ENCODE data around the gene KANSL2.
A peak's percentile ranks its signal among the peaks of the same experiment; 100 is the strongest.
"Not testable (repeated sequence)": the region's sequence is repeated elsewhere in the genome, so short reads cannot be mapped to it uniquely, and the experiment has no call there.

KANSL2 gene

GRCh38 chr12:48681710-48682532 is at the start of gene KANSL2:
Gene KANSL2 (minus strand): TSS chr12:48682238. CDS start chr12:48681632, 606 bp downstream.
- peak; percentile 100 for DNase-seq

GRCh38 chr12:48728807-48729206 is 46.8 kb upstream of the KANSL2 start:
- DNase-seq = no peak

GRCh38 chr12:48720737-48721136 is 38.7 kb upstream of the KANSL2 start:
- DNase-seq = not testable (repeated sequence)

DNA sequence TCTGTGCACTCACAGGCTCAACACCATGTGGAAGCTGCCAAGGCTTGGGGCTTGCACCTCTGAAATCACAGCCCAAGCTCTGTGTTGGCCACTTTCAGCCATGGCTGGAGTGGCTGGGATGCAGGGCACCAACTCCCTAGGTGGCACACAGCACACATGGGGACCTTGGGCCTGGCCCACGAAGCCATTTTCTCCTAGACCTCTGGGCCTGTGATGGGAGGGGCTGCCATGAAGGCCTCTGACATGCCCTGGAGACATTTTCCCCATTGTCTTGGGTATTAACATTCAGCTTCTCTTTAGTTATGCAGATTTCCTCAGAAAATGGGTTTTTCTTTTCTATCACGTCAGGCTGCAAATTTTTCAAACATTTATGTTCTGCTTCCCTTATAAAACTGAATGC is 38.1 kb upstream of the KANSL2 start:
- DNase-seq = not testable (repeated sequence)

- DNase-seq = not testable (repeated sequence)
These were observed 37.0 kb upstream of the KANSL2 start for GRCh38 chr12:48719002-48719401.

GRCh38 chr12:48717252-48717695 is 35.2 kb upstream of the KANSL2 start:
- DNase-seq = peak; percentile 31

GRCh38 chr12:48716493-48717251 is 34.6 kb upstream of the KANSL2 start, which contains the start of gene CCNT1:
Gene CCNT1 (minus strand): TSS chr12:48716707. CDS start chr12:48716675, 32 bp downstream.
- DNase-seq = peak; percentile 100

- DNase-seq = no peak
These were observed 34.1 kb upstream of the KANSL2 start for GRCh38 chr12:48716168-48716492.

GRCh38 chr12:48712209-48712608 is 30.2 kb upstream of the KANSL2 start:
- DNase-seq = peak; percentile 86

DNA sequence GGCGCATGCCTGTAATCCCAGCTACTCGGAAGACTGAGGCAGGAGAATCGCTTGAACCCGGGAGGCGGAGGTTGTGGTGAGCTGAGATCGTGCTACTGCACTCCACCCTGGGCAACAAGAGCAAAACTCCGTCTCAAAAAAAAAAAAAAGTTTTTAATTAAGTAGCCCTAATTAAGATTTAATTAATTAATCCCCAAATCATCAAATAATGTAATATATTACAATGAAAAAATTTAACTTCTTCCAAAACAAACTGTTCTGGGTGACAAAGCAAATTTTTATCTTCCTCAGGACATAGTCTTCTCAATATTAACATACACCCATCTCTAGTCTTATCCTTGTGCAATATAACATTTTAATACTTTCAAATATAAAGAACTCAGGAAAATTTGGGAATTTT is 16.8 kb upstream of the KANSL2 start:
- not testable (repeated sequence) for DNase-seq

DNA sequence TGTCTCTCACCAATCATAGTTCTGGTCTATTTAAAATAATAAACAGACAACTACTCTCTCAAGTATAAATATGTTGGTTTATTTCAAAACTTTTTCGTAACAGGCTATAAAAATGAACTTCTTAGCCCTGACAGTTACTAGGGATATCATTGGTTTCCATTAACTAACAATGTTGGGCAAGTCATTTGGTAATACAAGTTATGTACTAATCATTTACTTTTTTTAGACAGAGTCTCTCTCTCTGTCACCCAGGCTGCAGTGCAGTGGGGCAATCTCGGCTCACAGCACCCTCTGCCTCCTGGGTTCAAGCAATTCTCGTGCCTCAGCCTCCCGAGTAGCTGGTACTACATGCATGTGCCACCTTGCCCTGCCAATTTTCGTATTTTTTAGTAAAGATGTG is 14.6 kb upstream of the KANSL2 start:
- DNase-seq = no peak

DNA sequence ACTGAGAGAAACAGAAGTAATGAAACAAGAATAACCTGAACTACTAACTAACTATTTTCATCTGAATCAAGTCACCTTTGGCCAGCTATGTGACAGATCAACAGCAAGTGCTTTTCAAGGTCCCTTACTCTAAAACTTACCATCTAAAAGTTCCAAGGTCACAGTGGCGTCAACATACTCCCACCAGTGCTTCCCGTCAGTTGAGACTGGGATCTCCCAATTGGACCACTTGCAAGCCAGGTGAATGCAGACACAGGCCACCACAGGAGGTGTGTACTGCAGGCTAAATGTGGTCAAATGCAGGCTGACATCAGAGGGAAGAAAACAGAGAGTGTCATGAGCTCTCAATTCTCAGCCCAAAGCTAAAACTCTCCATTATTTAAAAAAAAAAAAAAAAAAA is 13.8 kb upstream of the KANSL2 start:
- DNase-seq = no peak

- DNase-seq = no peak
These were observed 12.0 kb upstream of the KANSL2 start for GRCh38 chr12:48694038-48694437.

GRCh38 chr12:48693572-48693971 is 11.5 kb upstream of the KANSL2 start:
- DNase-seq = no peak

- no peak for DNase-seq
These were observed 9.9 kb upstream of the KANSL2 start for GRCh38 chr12:48691826-48692487.

GRCh38 chr12:48690990-48691389 is 9.0 kb upstream of the KANSL2 start:
- DNase-seq = no peak

DNA sequence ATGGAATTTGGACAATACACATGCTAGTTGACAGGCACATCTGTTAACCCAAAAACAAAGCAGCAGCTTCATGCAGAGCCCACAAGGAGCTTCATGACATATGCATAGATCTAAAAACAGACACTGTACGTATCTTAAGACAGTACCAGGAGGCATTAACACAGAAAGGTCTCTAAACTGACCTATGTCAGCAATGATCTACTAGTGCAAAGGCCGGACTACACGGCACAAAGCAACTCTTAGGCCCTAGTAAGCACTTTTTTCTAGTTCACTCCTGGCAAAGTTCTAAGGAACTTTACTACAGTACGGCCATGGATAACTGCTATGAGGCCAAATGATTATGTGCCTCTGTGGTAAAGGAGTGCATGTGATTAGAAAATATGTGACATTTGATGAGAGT is 8.4 kb upstream of the KANSL2 start:
- no peak for DNase-seq

DNA sequence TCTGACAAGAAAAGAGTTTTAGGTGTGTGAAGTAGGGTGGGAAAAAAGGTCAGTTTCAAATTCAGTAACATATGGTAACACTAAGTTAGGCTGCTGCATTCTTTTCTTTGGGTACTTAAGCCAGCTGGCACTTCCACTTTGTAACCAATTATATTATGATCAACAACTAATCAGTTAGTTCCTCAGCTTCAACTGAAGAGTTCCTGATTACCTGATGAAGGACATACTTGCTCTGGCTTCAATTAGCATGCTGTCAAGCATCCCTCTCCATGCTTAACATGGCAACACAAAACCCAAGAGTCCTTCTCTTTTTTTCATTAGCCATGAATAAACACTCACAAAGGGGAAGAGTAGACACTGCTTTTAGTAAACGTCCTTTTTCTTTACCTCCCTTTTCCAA is 6.8 kb upstream of the KANSL2 start:
- no peak for DNase-seq

GRCh38 chr12:48687592-48687991 is 5.6 kb upstream of the KANSL2 start:
- no peak for DNase-seq

DNA sequence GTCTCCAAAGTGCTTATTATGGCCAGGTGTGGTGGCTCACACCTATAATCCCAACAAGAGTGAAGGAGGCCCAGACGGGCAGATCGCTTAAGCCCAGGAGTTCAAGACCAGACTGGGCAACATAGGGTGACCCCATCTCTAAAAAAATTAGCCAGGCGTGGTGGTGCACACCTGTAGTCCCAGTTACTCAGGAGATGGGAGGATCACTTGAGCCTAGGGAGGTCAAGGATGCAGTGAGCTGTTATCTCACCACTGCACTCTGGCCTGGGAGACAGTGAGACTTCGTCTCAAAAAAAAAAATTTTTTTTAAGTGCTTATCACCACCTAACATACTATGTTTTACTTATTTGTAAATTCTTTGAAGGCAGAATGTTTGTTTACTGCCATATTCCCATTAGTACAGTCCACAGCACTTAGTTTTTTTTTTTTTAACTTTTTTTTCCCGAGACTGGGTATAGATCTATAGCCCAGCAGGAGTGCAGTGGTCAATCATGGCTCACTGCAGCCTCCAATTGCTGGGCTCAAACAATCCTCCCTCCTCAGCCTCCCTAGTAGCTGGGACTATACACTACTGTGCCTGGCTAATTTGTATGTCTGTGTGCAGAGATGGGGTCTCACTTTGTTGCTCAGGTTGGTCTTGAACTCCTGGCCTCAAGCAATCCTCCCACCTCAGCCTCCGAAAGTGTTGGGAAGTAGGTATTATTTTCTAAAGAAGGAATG is 4.7 kb upstream of the KANSL2 start:
- DNase-seq = no peak

GRCh38 chr12:48686037-48686595 is 4.1 kb upstream of the KANSL2 start:
- peak; percentile 8 for DNase-seq

DNA sequence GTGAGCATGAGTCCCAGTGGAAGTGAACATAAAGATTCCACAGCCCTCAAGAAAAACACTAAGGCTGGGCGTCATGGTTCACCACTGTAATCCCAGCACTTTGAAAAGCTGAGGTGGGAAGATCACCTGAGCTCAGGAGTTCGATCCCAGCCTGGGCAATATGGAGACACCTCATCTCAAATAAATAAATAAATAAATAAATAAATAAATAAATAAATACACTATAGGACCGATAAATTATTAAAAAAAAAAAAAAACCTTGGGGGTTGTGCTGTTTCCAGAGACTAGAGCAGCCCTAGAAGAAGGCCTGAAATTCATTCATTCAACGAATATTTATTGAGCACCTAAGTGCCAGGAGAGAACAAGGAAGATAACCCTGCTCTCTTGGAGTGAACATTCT is 1.5 kb upstream of the KANSL2 start:
- DNase-seq = no peak

- no peak for DNase-seq
These were observed 889 bp upstream of the KANSL2 start for GRCh38 chr12:48682927-48683326.
